HCEC 1CT (cell line): ENCODE measurements around the gene NUP205.
"Not testable (repeated sequence)": the region's sequence is repeated elsewhere in the genome, so short reads cannot be mapped to it uniquely, and the experiment has no call there.

Experiments used
- DNase-seq: peaks from one replicate; pipeline ENCODE4 v3.0.0-alpha.2; 2017

The NUP205 gene

GRCh38 chr7:135620980-135621850 is 63.5 kb downstream of the NUP205 start:
- DNase-seq: peak; percentile 87

DNA sequence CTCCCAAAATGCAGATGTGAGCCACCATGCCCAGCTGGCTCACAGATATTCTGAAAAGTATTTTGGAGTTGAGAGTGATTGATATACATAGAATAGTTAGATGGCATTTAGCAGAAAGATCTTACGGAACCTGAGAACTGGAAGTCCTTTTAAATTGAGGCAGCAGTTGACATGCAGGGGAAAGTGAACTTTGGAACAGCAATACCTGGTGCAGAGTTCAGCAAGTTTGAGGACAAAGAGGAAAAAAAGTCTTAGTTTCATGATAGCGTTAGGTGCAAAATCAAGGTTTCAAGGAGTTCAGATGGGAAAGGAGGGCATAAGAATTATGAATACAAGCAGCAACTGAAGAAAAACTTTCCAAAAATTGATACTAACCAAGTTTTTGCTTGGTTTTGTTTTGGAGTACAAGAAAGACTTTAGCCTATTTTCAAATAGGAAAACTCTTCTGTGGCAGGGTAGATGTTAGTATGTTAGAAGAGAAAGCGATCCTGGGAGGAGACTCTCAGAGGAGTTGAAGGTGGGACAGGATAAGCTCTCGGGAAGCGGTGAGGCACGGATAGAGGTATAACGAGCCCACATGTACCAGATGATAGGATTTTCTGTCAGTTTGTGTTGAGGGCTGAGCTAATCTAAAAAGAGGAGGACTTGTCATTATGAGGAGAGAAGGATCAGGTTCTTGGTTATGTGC is 76.6 kb downstream of the NUP205 start:
- DNase-seq: no peak

GRCh38 chr7:135639690-135640089 is 82.0 kb downstream of the NUP205 start:
- not testable (repeated sequence) for DNase-seq

- no peak for DNase-seq
These were observed 86.4 kb downstream of the NUP205 start for GRCh38 chr7:135644154-135644553.

DNA sequence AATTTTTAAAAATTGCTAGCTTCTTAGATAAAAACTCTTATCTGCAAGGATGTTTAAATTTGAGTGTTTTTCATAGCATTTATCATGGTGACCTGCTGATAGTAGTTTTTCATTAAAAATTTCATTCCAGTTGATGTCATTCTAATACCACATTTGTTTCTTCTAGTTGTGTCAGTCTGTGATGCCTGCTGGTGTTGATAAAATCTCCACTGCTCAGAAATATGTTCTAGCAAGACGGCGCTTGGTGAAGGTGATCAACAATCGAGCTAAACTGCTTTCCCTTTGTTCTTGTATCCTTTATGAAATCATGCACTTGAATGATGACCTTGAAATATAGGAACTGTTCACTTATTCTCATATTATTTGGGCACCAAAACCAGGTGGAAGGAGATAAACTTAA is 87.0 kb downstream of the NUP205 start:
- DNase-seq: no peak

DNA sequence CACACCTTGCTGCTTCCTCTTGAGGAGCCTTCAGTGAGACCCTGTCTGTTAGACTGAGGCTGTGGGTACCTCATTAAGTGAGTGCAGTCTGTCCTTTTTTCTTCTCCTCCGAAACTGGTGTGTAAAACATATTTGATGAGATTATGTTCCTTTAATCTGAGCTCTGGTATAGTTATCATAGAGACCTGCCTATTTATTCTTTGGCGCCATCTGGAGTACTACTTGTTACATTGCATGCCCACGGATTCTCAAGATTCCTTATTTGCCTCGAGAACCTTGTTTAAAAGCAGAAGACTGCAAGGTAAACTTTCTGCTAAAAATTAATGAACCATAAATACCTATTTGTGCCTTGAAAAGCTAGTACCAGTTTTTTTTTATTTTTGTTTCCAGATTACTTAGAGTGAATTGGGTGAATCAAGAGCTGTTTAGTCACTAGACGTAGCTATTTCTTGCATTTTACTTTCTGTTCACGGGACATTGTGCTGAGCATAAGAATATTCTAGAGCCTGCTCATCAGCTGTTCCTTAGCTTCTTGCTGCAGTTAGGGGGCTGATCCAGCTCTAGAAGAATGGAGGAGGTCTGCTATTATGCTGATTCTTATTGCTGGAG is 87.7 kb downstream of the NUP205 start:
- DNase-seq: peak; percentile 49

- DNase-seq: no peak
These were observed 90.0 kb downstream of the NUP205 start for GRCh38 chr7:135647755-135648154.

DNA sequence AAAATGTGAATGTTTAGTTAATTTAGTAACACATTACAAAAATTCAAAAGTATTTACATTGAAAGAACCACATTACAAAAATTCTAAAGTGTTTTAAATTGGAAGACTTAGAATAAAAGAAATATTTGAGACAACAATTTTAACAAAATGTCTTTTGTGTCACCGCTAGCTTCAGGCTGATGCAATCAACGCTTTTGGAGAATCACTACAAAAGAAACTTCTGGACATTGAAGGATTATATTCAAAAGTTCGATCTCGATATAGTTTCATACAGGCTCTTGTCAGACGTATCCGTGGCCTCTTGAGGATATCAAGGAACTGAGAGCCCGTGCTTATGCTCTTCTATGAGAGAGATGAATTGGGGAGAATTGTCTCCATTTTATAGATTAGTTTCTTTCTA is 90.5 kb downstream of the NUP205 start:
- no peak for DNase-seq

DNA sequence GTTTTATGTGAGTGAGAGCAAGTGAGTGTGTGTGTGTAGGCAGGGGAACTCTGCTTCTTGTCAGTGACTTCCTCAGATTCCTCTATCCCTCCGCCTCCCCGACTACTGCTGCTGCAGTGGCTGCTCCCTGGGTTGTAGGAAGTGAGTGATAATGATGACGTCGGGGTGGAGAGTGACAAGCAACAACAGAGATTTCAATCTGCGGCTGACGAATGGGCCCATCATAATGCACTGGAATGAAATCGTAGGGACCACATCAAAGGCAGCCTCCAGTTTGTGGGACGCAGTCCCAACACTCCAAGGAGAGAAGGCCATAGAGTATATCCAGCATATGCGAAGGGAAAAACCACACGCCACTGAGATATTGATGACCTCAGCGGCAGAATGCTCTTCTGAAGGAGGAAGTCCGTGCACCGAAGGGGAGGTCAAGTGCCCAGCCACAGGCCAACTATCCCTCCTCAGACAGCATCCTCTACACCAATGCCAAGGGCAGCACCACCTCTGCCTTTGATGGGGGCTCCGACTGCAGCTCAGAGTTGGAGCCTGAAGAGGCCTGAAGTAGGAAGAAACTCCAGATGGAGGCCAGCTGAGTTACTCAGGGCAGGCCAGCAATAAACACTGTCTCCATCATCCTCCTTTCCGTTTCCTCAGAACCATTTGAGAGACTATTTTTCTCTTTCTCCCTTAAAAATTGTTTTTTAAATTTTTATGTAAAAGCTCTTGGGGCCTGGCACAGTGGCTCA is 93.3 kb downstream of the NUP205 start:
- DNase-seq: no peak

DNA sequence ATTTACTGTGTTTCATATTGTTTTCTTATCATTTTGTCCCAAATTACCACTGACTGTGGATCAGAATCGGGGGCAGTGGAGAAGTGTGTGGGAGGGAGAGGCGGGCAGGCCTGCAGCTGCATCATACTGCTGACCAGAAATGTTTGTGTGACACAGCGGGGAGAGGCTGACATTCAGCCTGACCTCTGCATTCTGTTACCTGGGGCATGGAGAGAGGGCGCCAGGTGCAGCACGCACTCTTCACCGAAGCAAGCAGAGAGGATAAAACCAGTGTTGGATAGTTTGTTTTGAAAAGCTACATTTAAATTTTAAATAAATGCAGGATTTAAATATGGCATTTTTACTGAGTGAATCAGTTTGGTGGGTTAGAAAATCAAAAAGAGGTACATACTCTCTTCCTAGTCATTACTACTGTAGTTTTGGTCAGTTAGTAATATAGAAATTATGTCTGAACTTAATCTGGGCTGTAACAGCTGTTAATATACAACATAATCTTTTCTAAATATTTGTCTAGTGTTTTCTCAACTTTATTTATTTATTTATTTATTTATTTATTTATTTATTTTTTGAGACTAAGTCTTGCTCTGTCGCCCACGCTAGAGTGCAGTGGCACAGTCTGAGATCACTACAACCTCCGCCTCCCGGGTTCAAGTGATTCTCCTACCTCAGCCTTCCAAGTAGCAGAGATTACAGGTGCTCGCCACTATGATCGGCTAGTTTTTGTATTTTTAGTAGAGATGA is 95.8 kb downstream of the NUP205 start:
- no peak for DNase-seq

DNA sequence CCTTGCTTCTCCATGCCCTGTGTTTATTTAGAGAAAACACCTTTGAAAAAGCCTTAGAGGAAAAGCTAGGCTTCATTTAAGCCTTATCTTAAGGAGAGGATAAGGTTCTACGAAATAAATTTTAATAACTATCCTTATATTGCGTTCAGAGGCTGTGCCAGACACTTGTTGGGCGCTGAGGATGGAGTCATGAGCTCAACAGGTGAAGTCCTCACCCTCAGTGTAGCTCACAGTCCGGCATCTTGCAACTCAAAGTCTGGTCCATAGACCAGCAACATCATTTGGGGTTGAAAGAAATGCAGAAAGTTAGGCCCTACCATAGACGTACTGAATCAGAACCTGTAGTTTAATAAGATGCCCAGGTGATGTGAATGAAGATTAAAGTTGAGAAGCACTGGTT is 100.8 kb downstream of the NUP205 start:
- DNase-seq: no peak

DNA sequence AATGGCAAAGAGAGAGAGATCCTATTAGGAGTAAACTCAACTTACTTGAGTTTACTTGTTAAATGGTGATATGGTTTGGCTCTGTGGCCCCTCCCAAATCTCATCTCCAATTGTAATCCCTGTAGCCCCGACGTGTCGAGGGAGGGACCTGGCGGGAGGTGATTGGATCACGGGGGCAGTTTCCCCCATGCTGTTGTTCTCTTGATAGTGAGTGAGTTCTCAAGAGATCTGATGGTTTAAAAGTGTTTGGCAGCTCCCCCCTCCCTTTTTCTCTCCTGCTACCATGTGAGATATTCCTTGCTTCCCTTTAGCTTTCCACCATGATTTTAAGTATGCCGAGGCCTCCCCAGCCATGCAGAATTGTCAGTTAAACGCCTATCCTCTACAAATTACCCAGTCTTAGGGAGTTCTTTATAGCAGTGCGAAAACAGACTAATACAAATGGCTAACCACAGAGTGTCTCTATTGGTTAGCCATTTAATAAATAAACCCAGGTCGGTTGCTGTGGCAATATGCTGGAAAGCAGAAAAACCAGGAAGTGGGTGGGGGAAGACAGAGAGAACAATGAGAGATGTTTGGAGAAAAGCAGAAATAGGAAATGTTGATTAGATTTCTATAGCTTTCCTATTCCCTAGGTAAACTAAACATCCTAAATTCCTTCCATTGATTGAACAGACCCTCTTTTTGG is 101.6 kb downstream of the NUP205 start:
- DNase-seq: no peak

DNA sequence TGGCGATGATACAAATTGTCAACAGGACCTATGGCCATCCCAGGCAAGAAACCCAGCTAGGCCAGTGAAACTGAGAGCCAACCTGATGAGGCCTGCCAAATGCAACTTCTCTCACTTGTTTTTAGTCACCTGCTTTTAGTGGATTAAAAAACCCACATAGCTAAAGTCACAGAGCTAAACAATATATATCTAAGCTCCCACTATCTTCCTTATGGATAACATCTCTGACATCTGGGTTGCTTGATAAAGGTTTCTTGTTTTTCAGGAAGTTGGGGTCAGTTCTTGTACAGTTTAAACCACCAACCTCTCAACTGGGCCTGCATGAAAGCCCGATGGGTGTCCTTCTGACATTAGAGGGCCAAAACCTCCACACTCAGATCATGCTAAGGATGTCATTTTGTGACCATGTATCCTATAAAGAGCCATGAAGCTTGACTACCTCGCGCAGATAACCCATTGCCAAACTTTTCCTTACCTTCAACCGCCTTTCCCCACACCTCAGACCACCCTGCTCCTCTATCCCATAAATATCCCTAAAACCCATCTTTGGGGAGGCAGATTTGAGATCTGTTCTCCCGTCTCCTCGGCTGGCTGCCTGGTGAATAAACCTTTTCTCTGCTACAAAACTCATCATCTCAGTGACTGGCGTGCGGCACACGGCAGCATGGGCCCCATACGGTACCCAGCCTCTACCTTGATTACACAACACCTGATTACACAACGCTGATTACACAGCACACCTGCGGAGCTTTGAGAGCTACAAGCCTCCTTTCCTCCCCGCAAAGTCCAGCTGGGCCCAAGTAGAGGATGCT is 103.8 kb downstream of the NUP205 start:
- no peak for DNase-seq

DNA sequence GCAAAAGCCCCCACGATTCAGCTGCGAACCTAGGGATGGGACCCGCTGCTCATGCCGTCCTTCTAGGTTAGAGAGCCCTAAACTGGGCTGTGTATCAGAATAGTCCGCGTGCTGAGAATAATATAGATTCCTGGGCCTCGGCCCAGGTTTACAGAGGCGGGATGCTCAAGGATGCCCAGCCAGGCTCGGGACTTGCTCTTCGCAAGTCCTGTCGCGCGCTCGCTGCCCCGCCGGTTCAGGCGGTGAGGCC is 104.3 kb downstream of the NUP205 start:
- DNase-seq: no peak

DNA sequence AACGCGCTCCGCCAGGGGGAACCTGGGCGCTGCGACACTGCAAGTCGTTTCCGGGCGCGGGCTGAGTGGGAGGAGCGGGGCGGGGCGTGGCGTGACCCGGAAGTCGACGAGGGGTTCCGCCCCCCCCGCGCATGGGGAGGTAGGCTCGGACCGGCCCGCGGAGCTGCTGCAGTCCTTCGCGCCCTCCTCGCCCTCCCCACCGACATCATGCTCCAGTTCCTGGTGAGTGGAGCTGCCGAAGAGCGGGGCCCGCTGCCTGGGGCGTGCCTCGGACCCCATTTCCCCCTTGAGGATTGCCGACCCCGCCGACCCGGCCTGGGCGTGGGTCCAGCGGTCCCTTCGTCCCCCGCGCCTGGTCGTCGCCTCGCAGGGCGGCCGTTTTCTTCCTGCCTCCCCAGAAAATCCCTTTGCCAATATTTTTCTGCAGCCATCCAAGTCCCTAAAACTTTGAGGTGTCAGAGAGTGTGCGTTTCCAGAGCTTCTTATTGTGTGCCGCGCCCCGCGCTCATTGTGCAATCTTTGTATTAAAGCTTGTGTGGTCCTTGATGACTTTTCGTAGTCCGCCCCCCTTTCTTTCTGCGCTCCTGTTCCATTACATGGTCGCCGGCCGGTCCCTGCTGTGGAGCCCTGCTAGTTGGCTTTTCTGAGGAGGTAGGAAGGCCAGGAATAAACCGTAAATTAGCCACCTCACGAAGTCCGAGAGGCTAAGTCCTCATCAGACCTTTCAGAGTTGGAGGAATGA is 104.8 kb downstream of the NUP205 start, which contains the start of gene STMP1:
Gene STMP1, plus strand, starts transcription at position 142 of the 742 bp plus-strand sequence.
- DNase-seq: peak; percentile 94

DNA sequence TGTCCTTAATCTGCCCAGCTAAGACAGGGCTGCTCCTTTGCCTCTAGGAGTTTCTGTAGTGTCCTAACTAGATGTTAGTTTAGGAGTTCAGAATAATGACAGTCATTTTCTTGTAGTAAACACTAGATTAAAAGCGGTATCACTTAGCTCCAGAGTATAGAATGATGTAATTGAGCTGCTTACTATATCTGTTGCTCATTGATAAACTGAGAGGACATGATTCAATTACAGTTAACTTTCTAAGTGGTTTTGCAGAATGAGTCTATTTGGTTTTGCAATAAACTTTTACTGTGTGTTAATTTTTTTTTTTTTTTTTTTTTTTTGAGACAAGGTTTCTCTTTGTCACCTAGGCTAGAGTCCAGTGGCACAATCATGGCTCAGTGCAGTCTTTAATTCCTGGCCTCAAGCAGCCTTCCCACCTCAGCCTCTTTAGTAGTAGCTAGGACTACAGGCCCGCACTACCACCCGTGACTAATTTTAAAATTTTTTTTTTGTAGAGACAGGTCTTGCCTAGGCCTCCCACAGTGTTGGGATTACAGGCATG is 106.4 kb downstream of the NUP205 start:
- DNase-seq: peak; percentile 69

- DNase-seq: no peak
These were observed 107.3 kb downstream of the NUP205 start for GRCh38 chr7:135665042-135665441.

GRCh38 chr7:135666156-135666555 is 108.4 kb downstream of the NUP205 start:
- DNase-seq: no peak

- no peak for DNase-seq
These were observed 109.1 kb downstream of the NUP205 start for GRCh38 chr7:135666846-135667245.

GRCh38 chr7:135667626-135668025 is 109.9 kb downstream of the NUP205 start:
- not testable (repeated sequence) for DNase-seq
